SK-N-MC (cell line): ENCODE data around the gene GET3.

Experiments used
- EZH2 ChIP-seq: fragments of 200-600 bp; sonication (generic); IDR thresholded peaks from one replicate; pipeline ENCODE4 v1.6.1; 2017; ENCODE audit warnings: antibody characterized with exemption
- FOXP2 ChIP-seq: optimal IDR thresholded peaks from 2 replicates; pipeline ENCODE3; 2011; ENCODE audit warnings: mild to moderate bottlenecking, moderate library complexity; ENCODE audit not compliant: insufficient read depth; ENCODE audit errors: extremely low read length, control extremely low read depth
- POLR2AphosphoS5 ChIP-seq: IDR thresholded peaks from 2 replicates; pipeline ENCODE4 v1.6.1; 2012; ENCODE audit warnings: mild to moderate bottlenecking, low read depth, low read length, borderline replicate concordance

DNA sequence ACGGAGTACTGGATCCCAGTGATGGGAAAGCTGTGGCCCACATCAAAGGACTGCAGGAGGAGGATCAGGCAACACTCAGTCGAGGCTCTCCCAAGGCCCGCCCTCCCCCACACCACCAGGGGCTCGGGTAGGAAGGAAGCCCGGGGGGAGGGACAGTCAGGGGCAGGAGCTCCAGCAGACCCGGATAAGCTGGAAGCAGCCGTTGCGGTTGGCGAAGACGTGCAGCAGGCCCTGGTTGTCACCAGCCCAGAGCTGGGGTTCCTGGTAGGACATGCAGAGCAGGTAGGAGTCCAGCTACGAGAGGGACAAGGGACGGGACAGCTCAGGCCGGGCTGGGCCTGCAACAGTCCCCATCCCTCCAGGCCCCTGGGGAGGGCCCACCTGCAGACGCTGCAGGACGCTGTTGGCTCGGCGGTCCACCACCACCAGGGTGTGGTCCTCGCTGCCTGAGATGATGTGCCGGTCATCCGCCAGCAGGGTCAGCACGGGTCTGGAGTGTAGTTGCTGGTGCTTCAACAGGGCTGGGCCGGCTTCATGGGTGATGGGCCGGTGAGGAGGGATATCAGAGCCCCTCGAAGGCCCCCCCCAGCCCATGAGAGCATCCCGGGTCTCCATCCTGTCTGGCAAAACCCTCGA lies 47.6 kb upstream of the GET3 start:
- TF ChIP-seq EZH2 (no peak), FOXP2 (no peak), POLR2AphosphoS5 (no peak; the same call in 1 of the 2 replicates)
